A673 (cell line): ENCODE data around the gene ALB. TPM values are rescaled to one million over a fixed set of nuclear protein-coding genes. Genes with fewer than 3 reads are reported as not detected.

Experiments
- BruUV-seq: library from RNA; stranded (reverse); fragments of 400-500 nt; replicated peaks from 2 replicates; lab custom pipeline; 2021; lab: Mats Ljungman, UMichigan
- CTCF ChIA-PET: fragments of 300-600 bp; sonication (Branson Sonifier 250); formaldehyde crosslinking; loops from one replicate; lab custom pipeline; 2022; ENCODE audit warnings: antibody characterized with exemption; lab: Charles Lee
- POLR2A ChIA-PET: fragments of 300-600 bp; sonication (Branson Sonifier 250); formaldehyde crosslinking; loops from one replicate; lab custom pipeline; 2022; ENCODE audit warnings: antibody characterized with exemption; ENCODE audit not compliant: low non-redundant PET; lab: Charles Lee
- DNase-seq: peaks from one replicate; pipeline ENCODE4 v3.0.0-alpha.2; 2015; ENCODE audit warnings: low spot score
- H3K27ac ChIP-seq: fragments of 200-600 bp; sonication (generic); 2 replicates; pipeline ENCODE4 v1.5.1; 2016; ENCODE audit warnings: mixed run types, low read depth, mild to moderate bottlenecking, mixed read lengths, antibody characterized with exemption, low read length; ENCODE audit not compliant: poor library complexity, severe bottlenecking
- H3K27me3 ChIP-seq: fragments of 200-600 bp; sonication (generic); replicated peaks from 2 replicates; pipeline ENCODE4 v1.6.1; 2017; ENCODE audit warnings: mixed run types, low read depth, mild to moderate bottlenecking, mixed read lengths, antibody characterized with exemption, low read length; ENCODE audit not compliant: insufficient read depth, poor library complexity
- H3K36me3 ChIP-seq: fragments of 200-600 bp; sonication (generic); 2 replicates; pipeline ENCODE4 v1.6.1; 2016; ENCODE audit warnings: mixed run types, mild to moderate bottlenecking, mixed read lengths, antibody characterized with exemption, low read length; ENCODE audit not compliant: insufficient read depth, poor library complexity, severe bottlenecking
- H3K4me1 ChIP-seq: fragments of 200-600 bp; sonication (generic); 2 replicates; pipeline ENCODE4 v1.6.1; 2017; ENCODE audit warnings: mixed run types, mild to moderate bottlenecking, mixed read lengths, antibody characterized with exemption, low read length; ENCODE audit not compliant: insufficient read depth, poor library complexity, severe bottlenecking
- H3K4me3 ChIP-seq: fragments of 200-600 bp; sonication (generic); 2 replicates; pipeline ENCODE4 v1.5.1; 2016; ENCODE audit warnings: low read depth, mixed run types, mild to moderate bottlenecking, mixed read lengths, low read length; ENCODE audit not compliant: poor library complexity, severe bottlenecking
- H3K9me3 ChIP-seq: fragments of 200-600 bp; sonication (generic); 2 replicates; pipeline ENCODE4 v1.6.1; 2016; ENCODE audit warnings: mixed run types, low read depth, mild to moderate bottlenecking, mixed read lengths, antibody characterized with exemption, low read length; ENCODE audit not compliant: poor library complexity, severe bottlenecking
- CTCF ChIP-seq: fragments of 300-800, 200-600 bp; sonication (generic); conservative IDR thresholded peaks from 2 replicates; pipeline ENCODE4 v1.5.1; 2017; ENCODE audit warnings: low read depth, mild to moderate bottlenecking, antibody characterized with exemption, low read length, moderate library complexity, mixed read lengths
- EZH2 ChIP-seq: fragments of 200-600 bp; sonication (generic); IDR thresholded peaks from 2 replicates; pipeline ENCODE4 v1.6.1; 2017; ENCODE audit warnings: borderline replicate concordance, low read depth, mild to moderate bottlenecking, mixed read lengths, antibody characterized with exemption, low read length; ENCODE audit not compliant: poor library complexity, severe bottlenecking
- intact Hi-C: fragments of 100-400 bp; cut with micrococcal nuclease; formaldehyde crosslinking; loops from one replicate; pipeline ENCODE4 v1.10.0; 2022; ENCODE audit not compliant: unreplicated experiment
- total RNA-seq: library from RNA; stranded (reverse); gene quantifications from 2 replicates; pipeline ENCODE4 v1.2.3, GENCODE V29; 2021

The ALB gene
- total RNA-seq, 1 experiment from 2014 or later: not detected

- H3K9me3 ChIP-seq: no peaks in the 10 kb centered on the region
- DNase-seq: no peak
- H3K4me3 ChIP-seq: no peak overlapping the region
- H3K27me3 ChIP-seq: no peaks in the 10 kb centered on the region
- BruUV-seq: no TSS peak
- no peaks in the 10 kb centered on the region for H3K36me3 ChIP-seq
- ChIA-PET CTCF (no interaction called here), POLR2A (no interaction called here)
- TF ChIP-seq EZH2: no peak
- TF ChIP-seq CTCF: no peak
- H3K27ac ChIP-seq: no peak overlapping the region
- H3K4me1 ChIP-seq: no peaks in the 10 kb centered on the region
- intact Hi-C loops: no loop called here
Measured at GRCh38 chr4:73376251-73376650, 27.8 kb upstream of the ALB start.

GRCh38 chr4:73376976-73377375 is 27.1 kb upstream of the ALB start:
- no peak for DNase-seq
- Histone ChIP-seq H3K4me3 (no peak overlapping the region), H3K27ac (no peak overlapping the region), H3K4me1 (no peaks in the 10 kb centered on the region), H3K27me3 (no peaks in the 10 kb centered on the region), H3K9me3 (no peaks in the 10 kb centered on the region), H3K36me3 (no peaks in the 10 kb centered on the region)
- ChIA-PET CTCF (no interaction called here), POLR2A (no interaction called here)
- TF ChIP-seq CTCF (no peak), EZH2 (no peak)
- intact Hi-C loops: no loop called here
- BruUV-seq: no TSS peak

GRCh38 chr4:73378887-73379286 is 25.2 kb upstream of the ALB start:
- Histone ChIP-seq H3K9me3 (no peaks in the 10 kb centered on the region), H3K27me3 (no peaks in the 10 kb centered on the region), H3K4me3 (no peak overlapping the region), H3K36me3 (no peaks in the 10 kb centered on the region), H3K4me1 (no peaks in the 10 kb centered on the region), H3K27ac (no peak overlapping the region)
- DNase-seq: no peak
- ChIA-PET POLR2A (no interaction called here), CTCF (no interaction called here)
- TF ChIP-seq EZH2 (no peak), CTCF (no peak)
- no TSS peak for BruUV-seq
- intact Hi-C loops: no loop called here
